K562 (cell line): ENCODE data around the gene NTF4.

Experiments used
- DIDO1 ChIP-seq: fragments of 450-650 bp; IDR thresholded peaks from 2 replicates; pipeline ENCODE4 v1.6.1; 2016; ENCODE audit warnings: low read depth, missing biosample characterization, missing genetic modification characterization
- ZNF444 ChIP-seq: fragments of 250-450 bp; sonication (Bioruptor Pico); IDR thresholded peaks from 2 replicates; pipeline ENCODE4 v1.4.0; 2020; ENCODE audit warnings: mild to moderate bottlenecking, moderate library complexity
- TF ChIP-seq, protein P1 (sequence below), 3 experiments: IDR thresholded peaks in 2 of 3; conservative IDR thresholded peaks in 1 of 3; 2 replicates each; pipeline ENCODE4 v1.5.1; 2011 to 2012; ENCODE audit warnings: low read length in 3 of 3, mild to moderate bottlenecking in 3 of 3, control low read depth in 2 of 3, improper control_type of control experiment in 1 of 3, inconsistent platforms in 1 of 3, low read depth in 1 of 3, mixed read lengths in 1 of 3, moderate library complexity in 1 of 3; ENCODE audit not compliant: insufficient read depth in 2 of 3
- TF ChIP-seq, protein P2 (sequence below): fragments of 450-650 bp; IDR thresholded peaks from 2 replicates; pipeline ENCODE4 v1.6.1; 2018; ENCODE audit not compliant: partially characterized antibody
- TF ChIP-seq, protein P3 (sequence below): fragments of 450-650 bp; formaldehyde crosslinking; IDR thresholded peaks from 2 replicates; pipeline ENCODE4 v1.4.0; 2020; ENCODE audit warnings: mild to moderate bottlenecking, moderate library complexity

DNA sequence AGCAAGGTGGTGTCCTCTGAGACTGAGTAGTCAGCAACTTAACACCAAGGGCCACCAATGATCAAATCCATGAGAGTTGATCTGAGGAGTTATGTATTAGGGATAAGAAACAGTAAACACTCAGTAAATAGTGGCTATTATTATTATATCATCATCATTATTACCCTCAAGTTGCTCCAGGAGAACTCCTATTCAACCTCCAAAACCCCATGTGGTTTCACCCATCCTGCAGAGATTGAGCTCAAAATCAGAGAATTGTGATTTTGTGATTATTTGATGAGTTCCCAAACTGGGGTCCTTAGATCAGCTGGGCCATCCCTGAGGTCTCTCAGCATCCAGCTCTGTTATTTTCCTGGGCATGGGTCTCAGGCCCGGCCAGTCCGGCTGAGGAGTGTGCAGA is 3.6 kb downstream of the NTF4 start:
- no peak for TF ChIP-seq DIDO1 (tag)
- TF ChIP-seq, protein P1, sequence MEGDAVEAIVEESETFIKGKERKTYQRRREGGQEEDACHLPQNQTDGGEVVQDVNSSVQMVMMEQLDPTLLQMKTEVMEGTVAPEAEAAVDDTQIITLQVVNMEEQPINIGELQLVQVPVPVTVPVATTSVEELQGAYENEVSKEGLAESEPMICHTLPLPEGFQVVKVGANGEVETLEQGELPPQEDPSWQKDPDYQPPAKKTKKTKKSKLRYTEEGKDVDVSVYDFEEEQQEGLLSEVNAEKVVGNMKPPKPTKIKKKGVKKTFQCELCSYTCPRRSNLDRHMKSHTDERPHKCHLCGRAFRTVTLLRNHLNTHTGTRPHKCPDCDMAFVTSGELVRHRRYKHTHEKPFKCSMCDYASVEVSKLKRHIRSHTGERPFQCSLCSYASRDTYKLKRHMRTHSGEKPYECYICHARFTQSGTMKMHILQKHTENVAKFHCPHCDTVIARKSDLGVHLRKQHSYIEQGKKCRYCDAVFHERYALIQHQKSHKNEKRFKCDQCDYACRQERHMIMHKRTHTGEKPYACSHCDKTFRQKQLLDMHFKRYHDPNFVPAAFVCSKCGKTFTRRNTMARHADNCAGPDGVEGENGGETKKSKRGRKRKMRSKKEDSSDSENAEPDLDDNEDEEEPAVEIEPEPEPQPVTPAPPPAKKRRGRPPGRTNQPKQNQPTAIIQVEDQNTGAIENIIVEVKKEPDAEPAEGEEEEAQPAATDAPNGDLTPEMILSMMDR (IDR thresholded peaks at IDR 0.05 in 2 of 3, conservative IDR thresholded peaks at IDR 0.05 in 1 of 3; ENCODE audit: insufficient read depth in 2 of 3, low read depth in 1 of 3, low read length in 3 of 3) = no peak
- no peak for TF ChIP-seq ZNF444
- TF ChIP-seq, protein P2, sequence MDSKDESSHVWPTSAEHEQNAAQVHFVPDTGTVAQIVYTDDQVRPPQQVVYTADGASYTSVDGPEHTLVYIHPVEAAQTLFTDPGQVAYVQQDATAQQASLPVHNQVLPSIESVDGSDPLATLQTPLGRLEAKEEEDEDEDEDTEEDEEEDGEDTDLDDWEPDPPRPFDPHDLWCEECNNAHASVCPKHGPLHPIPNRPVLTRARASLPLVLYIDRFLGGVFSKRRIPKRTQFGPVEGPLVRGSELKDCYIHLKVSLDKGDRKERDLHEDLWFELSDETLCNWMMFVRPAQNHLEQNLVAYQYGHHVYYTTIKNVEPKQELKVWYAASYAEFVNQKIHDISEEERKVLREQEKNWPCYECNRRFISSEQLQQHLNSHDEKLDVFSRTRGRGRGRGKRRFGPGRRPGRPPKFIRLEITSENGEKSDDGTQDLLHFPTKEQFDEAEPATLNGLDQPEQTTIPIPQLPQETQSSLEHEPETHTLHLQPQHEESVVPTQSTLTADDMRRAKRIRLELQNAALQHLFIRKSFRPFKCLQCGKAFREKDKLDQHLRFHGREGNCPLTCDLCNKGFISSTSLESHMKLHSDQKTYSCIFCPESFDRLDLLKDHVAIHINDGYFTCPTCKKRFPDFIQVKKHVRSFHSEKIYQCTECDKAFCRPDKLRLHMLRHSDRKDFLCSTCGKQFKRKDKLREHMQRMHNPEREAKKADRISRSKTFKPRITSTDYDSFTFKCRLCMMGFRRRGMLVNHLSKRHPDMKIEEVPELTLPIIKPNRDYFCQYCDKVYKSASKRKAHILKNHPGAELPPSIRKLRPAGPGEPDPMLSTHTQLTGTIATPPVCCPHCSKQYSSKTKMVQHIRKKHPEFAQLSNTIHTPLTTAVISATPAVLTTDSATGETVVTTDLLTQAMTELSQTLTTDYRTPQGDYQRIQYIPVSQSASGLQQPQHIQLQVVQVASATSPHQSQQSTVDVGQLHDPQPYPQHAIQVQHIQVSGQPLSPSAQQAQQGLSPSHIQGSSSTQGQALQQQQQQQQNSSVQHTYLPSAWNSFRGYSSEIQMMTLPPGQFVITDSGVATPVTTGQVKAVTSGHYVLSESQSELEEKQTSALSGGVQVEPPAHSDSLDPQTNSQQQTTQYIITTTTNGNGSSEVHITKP = no peak
- TF ChIP-seq, protein P3, sequence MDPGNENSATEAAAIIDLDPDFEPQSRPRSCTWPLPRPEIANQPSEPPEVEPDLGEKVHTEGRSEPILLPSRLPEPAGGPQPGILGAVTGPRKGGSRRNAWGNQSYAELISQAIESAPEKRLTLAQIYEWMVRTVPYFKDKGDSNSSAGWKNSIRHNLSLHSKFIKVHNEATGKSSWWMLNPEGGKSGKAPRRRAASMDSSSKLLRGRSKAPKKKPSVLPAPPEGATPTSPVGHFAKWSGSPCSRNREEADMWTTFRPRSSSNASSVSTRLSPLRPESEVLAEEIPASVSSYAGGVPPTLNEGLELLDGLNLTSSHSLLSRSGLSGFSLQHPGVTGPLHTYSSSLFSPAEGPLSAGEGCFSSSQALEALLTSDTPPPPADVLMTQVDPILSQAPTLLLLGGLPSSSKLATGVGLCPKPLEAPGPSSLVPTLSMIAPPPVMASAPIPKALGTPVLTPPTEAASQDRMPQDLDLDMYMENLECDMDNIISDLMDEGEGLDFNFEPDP (CRISPR knock-in tag) = no peak
